ENCODE data around the gene LIN37. TPM values are rescaled to one million over a fixed set of nuclear protein-coding genes. Genes with fewer than 3 reads are reported as not detected.

Gene LIN37
- total RNA-seq, 4 donors from 2014 or later: 14.8 to 19.5 (median 16.6) TPM

- Histone ChIP-seq H3K4me1 (peaks cover 12 to 16% of the 10 kb centered on the region in 2 donors), H3K4me3 (no peak overlapping the region), H3K27ac (no peak overlapping the region), H3K36me3 (peaks cover 0 to 65% of the 10 kb centered on the region in 2 donors), H3K27me3 (no peaks in the 10 kb centered on the region), H3K9me3 (no peaks in the 10 kb centered on the region)
- in situ Hi-C loops (cut with MboI; ENCODE audit: low sequenced_read_pairs in 4 of 4) (no loop called here), intact Hi-C loops (cut with DNase I; ENCODE audit: low total_unique reads) (no loop called here)
- no peak for DNase-seq
- no peak for TF ChIP-seq POLR2A (IDR thresholded peaks at IDR 0.05)
- TF ChIP-seq CTCF (IDR thresholded peaks at IDR 0.05 in 4 of 5, conservative IDR thresholded peaks at IDR 0.05 in 1 of 5): no peak
- ATAC-seq: no peak
These were observed 11.2 kb upstream of the LIN37 start for GRCh38 chr19:35736913-35737886.

DNA sequence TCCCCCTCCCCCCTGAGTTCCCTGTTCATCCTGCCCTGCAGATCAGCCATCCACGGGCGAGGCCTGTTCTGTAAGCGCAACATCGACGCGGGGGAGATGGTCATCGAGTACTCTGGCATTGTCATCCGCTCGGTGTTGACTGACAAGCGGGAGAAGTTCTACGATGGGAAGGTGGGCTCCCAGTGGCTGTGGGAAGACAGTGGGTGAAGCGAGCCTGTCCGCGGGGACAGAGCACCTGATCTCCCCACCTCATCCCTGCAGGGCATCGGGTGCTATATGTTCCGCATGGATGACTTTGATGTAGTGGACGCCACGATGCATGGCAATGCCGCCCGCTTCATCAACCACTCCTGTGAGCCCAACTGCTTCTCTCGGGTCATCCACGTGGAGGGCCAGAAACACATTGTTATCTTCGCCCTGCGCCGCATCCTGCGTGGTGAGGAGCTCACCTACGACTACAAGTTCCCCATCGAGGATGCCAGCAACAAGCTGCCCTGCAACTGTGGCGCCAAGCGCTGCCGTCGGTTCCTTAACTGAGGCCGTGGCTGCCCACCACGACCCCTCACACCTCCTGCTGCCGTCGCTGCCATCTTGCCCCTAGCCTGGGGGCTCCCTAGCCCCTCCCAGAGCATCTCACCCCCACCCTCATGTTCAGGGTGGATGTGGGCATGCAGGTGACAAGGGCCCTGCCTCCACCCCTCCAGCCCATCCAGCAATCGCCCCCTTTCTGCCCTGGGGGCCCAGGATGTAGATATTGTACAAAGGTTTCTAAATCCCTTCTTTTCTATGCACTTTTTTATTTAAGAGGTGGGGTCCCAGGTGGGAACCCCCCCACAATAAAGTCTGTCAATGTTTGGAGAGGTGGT is 10.1 kb upstream of the LIN37 start:
- Histone ChIP-seq H3K27me3 (no peaks in the 10 kb centered on the region), H3K27ac (no peak overlapping the region), H3K36me3 (peaks cover 0 to 57% of the 10 kb centered on the region in 2 donors), H3K9me3 (no peaks in the 10 kb centered on the region), H3K4me1 (peaks cover 12 to 16% of the 10 kb centered on the region in 2 donors), H3K4me3 (no peak overlapping the region)
- ATAC-seq (no peak), DNase-seq (no peak)
- intact Hi-C loops (cut with DNase I; ENCODE audit: low total_unique reads): no loop called here
- in situ Hi-C loops (cut with MboI; ENCODE audit: low sequenced_read_pairs in 4 of 4): no loop called here
- no peak for TF ChIP-seq CTCF (IDR thresholded peaks at IDR 0.05 in 4 of 5, conservative IDR thresholded peaks at IDR 0.05 in 1 of 5)
- no peak for TF ChIP-seq POLR2A (IDR thresholded peaks at IDR 0.05)

DNA sequence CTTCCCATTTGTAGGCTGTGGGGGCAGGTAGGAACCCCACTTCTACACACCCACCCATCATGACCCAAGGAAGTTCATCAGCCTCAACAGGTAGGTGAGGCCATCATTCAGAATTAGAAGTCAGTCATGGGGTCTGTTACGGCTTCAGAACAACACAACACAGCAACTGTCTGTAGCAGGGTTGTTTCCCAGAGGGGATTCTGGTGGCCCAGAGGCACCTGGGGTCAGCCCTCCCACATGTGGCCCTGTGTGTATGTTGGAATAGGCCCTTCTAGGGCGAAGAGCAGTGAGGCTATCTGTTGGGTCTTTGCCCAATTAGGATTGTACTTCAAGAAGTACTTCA is 9.5 kb upstream of the LIN37 start:
- peaks cover 0 to 53% of the 10 kb centered on the region in 2 donors for H3K36me3 ChIP-seq
- no peak for DNase-seq
- TF ChIP-seq CTCF (IDR thresholded peaks at IDR 0.05 in 4 of 5, conservative IDR thresholded peaks at IDR 0.05 in 1 of 5): no peak
- TF ChIP-seq POLR2A (IDR thresholded peaks at IDR 0.05): no peak
- H3K4me3 ChIP-seq: no peak overlapping the region
- H3K27me3 ChIP-seq: no peaks in the 10 kb centered on the region
- intact Hi-C loops (cut with DNase I; ENCODE audit: low total_unique reads) (no loop called here), in situ Hi-C loops (cut with MboI; ENCODE audit: low sequenced_read_pairs in 4 of 4) (no loop called here)
- ATAC-seq: no peak
- peaks cover 13 to 17% of the 10 kb centered on the region in 2 donors for H3K4me1 ChIP-seq
- no peaks in the 10 kb centered on the region for H3K9me3 ChIP-seq
- H3K27ac ChIP-seq: peak overlapping the region in 2 of 4 donors; percentile 14 to 86

GRCh38 chr19:35739275-35740107 is 8.9 kb upstream of the LIN37 start:
- in situ Hi-C loops (cut with MboI; ENCODE audit: low sequenced_read_pairs in 4 of 4) (no loop called here), intact Hi-C loops (cut with DNase I; ENCODE audit: low total_unique reads) (loop anchor here (1.0 to 10.0 kb wide), 5 partner anchors 37 to 1338 kb away; partner anchors contain the start of genes FXYD7, OVOL3, POLR2I and TBCB)
- Histone ChIP-seq H3K27ac (peak overlapping the region; percentile 77 to 86 (median 82)), H3K4me3 (peak overlapping the region; percentile 52 to 88 (median 78)), H3K27me3 (no peaks in the 10 kb centered on the region), H3K36me3 (peaks cover 0 to 50% of the 10 kb centered on the region in 2 donors), H3K9me3 (no peaks in the 10 kb centered on the region), H3K4me1 (peaks cover 19 to 24% of the 10 kb centered on the region in 2 donors)
- DNase-seq: no peak
- TF ChIP-seq CTCF (IDR thresholded peaks at IDR 0.05 in 4 of 5, conservative IDR thresholded peaks at IDR 0.05 in 1 of 5) (no peak), POLR2A (IDR thresholded peaks at IDR 0.05) (no peak)
- ATAC-seq: no peak
